Dendritic cell treated with granulocyte-macrophage colony-stimulating factor and Interleukin-4, amounts not matched to agents 40 ng/mL and 50 ng/mL, for 4 days (primary cell): Measurements from ENCODE around the gene SLC4A1.
"Not testable (repeated sequence)": the region's sequence is repeated elsewhere in the genome, so short reads cannot be mapped to it uniquely, and the experiment has no call there.

Experiments used
- H3K27ac Mint-ChIP-seq: one replicate; pipeline ENCODE4 v1.8.0; 2022; ENCODE audit warnings: mild to moderate bottlenecking, mixed read lengths
- H3K27me3 Mint-ChIP-seq: one replicate; pipeline ENCODE4 v1.8.0; 2022; ENCODE audit warnings: mild to moderate bottlenecking, mixed read lengths
- H3K36me3 Mint-ChIP-seq: one replicate; pipeline ENCODE4 v1.8.0; 2022; ENCODE audit warnings: low read depth, mixed read lengths
- H3K4me1 Mint-ChIP-seq: one replicate; pipeline ENCODE4 v1.8.0; 2022; ENCODE audit warnings: low read depth, mixed read lengths
- H3K4me3 Mint-ChIP-seq: one replicate; pipeline ENCODE4 v1.8.0; 2022; ENCODE audit warnings: mild to moderate bottlenecking, moderate library complexity, mixed read lengths
- H3K9me3 Mint-ChIP-seq: one replicate; pipeline ENCODE4 v1.8.0; 2022; ENCODE audit warnings: mixed read lengths
- intact Hi-C: fragments of 100-400 bp; cut with micrococcal nuclease; formaldehyde crosslinking; loops from one replicate; pipeline ENCODE4 v1.15.0; 2022

SLC4A1 gene

GRCh38 chr17:44257815-44258760, 9.8 kb downstream of the SLC4A1 start:
- Mint-ChIP-seq H3K27ac (no peak overlapping the region), H3K27me3 (peaks cover 19% of the 10 kb centered on the region), H3K4me3 (no peak overlapping the region), H3K9me3 (no peaks in the 10 kb centered on the region), H3K4me1 (no peaks in the 10 kb centered on the region), H3K36me3 (no peaks in the 10 kb centered on the region)
- intact Hi-C loops = no loop called here

- Mint-ChIP-seq H3K4me1 (no peaks in the 10 kb centered on the region), H3K9me3 (no peaks in the 10 kb centered on the region), H3K27ac (no peak overlapping the region), H3K36me3 (no peaks in the 10 kb centered on the region), H3K27me3 (peaks cover 18% of the 10 kb centered on the region), H3K4me3 (no peak overlapping the region)
- intact Hi-C loops = no loop called here
These were observed 11.3 kb downstream of the SLC4A1 start for GRCh38 chr17:44256671-44257070.

- no peaks in the 10 kb centered on the region for H3K9me3 Mint-ChIP-seq
These were observed 12.0 kb downstream of the SLC4A1 start for GRCh38 chr17:44255915-44256314.

GRCh38 chr17:44254361-44255095, 13.4 kb downstream of the SLC4A1 start:
- Mint-ChIP-seq H3K27me3 (peaks cover 18% of the 10 kb centered on the region), H3K36me3 (no peaks in the 10 kb centered on the region), H3K4me1 (no peaks in the 10 kb centered on the region), H3K4me3 (no peak overlapping the region), H3K9me3 (no peaks in the 10 kb centered on the region), H3K27ac (no peak overlapping the region)
- intact Hi-C loops = no loop called here

More at GRCh38 chr17:44255915-44256314, 12.0 kb downstream of the SLC4A1 start:
- Mint-ChIP-seq H3K4me1 (no peaks in the 10 kb centered on the region), H3K4me3 (no peak overlapping the region), H3K27ac (no peak overlapping the region), H3K36me3 (no peaks in the 10 kb centered on the region), H3K27me3 (peaks cover 18% of the 10 kb centered on the region)
- intact Hi-C loops = no loop called here

- peaks cover 16% of the 10 kb centered on the region for H3K27me3 Mint-ChIP-seq
- H3K4me3 Mint-ChIP-seq = no peak overlapping the region
- no peaks in the 10 kb centered on the region for H3K36me3 Mint-ChIP-seq
- intact Hi-C loops = no loop called here
- peaks cover 10% of the 10 kb centered on the region for H3K4me1 Mint-ChIP-seq
- no peak overlapping the region for H3K27ac Mint-ChIP-seq
- H3K9me3 Mint-ChIP-seq = no peaks in the 10 kb centered on the region
These were observed 14.9 kb downstream of the SLC4A1 start for GRCh38 chr17:44253006-44253405.

- H3K36me3 Mint-ChIP-seq = no peaks in the 10 kb centered on the region
- peaks cover 11% of the 10 kb centered on the region for H3K27me3 Mint-ChIP-seq
- no peaks in the 10 kb centered on the region for H3K9me3 Mint-ChIP-seq
- no peak overlapping the region for H3K27ac Mint-ChIP-seq
- H3K4me1 Mint-ChIP-seq = peaks cover 21% of the 10 kb centered on the region
- no peak overlapping the region for H3K4me3 Mint-ChIP-seq
- intact Hi-C loops = no loop called here
These were observed 16.9 kb downstream of the SLC4A1 start for GRCh38 chr17:44251062-44251461.

DNA sequence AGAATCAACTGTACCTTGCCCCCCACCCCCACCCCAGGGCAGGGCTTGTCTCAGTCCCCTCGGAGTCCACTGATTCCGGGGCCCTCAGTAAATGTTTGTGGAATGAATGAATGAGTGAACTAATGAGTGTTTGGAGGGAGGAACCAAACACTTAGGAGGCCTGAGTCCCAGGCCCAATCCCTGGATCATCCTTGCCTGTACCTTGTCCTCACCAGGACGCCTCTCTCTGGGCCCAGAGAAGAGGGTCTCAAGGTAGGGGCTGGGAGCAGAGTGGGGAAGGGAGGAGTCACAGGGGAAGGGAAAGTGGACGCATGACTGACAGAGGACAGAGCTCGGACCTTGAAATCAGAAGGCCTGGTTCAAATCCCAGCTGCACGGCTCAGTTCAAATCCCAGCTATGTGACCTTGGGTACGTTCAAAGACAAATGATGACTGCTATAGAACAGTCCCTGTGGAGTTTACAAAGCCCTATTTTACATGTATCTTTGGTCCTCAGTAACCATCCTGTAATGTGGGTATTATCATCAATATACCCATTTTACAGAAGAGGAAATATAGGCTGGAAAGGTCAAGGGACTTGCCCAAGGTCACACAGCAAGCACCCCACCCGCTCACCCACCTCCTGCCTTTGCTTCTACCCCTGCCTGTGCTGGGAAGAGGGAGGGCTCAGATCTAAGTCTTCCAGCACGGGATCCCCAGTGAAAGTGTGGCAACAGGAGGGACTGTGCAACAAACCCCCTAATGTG, 18.3 kb downstream of the SLC4A1 start:
- H3K4me3 Mint-ChIP-seq = no peak overlapping the region
- H3K9me3 Mint-ChIP-seq = no peaks in the 10 kb centered on the region
- H3K27ac Mint-ChIP-seq = no peak overlapping the region
- peaks cover 5% of the 10 kb centered on the region for H3K27me3 Mint-ChIP-seq
- intact Hi-C loops = no loop called here
- no peaks in the 10 kb centered on the region for H3K36me3 Mint-ChIP-seq
- H3K4me1 Mint-ChIP-seq = peaks cover 33% of the 10 kb centered on the region

DNA sequence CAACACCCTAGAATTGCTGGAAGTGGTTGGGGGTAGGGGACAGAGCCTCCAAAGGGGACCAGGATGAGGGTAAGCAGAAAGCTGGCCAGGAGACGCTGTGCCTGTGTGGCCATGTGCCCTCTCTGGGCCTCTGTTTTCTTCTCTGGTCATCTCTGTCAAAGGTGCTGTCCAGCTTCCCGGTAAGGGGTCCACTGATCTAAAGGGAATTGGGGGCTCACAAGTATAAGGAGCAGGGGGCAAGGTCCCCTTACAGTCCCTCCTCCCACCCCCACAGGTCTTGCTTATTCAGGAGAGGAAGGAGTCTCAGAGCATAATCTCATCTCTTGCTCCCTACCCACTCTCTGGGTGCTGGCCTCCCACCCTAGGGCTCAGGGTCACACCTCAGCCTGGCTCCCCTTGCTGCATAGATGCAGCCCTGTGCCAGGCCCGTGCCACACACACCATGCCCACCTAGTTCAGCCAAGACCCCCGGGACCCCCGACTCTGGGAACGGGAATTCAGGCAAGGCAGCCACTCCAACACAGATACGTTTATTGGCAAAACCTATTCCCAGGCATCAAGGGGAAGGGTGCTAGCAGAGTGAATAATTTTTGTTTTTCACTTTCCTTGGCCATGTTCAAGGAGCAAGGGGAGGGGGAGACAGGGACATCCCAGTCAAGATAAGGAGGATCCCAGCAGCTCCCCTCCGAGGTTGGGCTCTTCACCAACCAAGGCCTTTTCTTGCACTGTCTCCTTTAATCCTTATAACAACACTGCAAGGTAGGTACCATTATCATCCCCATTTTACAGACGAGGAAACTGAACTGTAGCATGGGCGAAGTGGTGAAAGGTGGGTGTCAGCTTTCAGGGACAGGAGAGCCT, 19.8 kb downstream of the SLC4A1 start:
- Mint-ChIP-seq H3K4me1 (peaks cover 35% of the 10 kb centered on the region), H3K27ac (no peak overlapping the region), H3K27me3 (peaks cover 3% of the 10 kb centered on the region), H3K36me3 (no peaks in the 10 kb centered on the region), H3K4me3 (no peak overlapping the region), H3K9me3 (no peaks in the 10 kb centered on the region)
- intact Hi-C loops = no loop called here

DNA sequence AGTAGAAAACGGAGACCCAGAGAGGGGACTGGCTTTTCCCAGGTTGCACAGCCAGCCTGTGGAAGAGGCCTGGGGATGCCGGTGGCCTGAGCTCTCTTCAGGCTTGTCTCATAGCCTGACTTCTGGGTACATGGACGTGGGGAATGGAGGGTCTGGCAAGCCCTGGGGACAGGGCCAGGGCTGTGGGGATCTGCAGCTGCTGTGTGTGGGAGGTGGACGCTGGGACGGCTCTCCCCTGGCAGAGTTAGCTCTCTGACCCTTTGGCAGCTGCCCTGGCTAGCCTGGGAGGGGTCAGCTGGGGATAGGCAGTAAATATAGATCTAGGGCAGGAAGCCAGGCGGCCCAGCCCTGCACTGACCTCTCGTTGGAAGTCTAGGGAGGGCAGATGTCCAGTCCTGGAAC, 20.5 kb downstream of the SLC4A1 start:
- Mint-ChIP-seq H3K4me3 (no peak overlapping the region), H3K36me3 (no peaks in the 10 kb centered on the region), H3K27ac (no peak overlapping the region), H3K27me3 (peaks cover 4% of the 10 kb centered on the region), H3K9me3 (no peaks in the 10 kb centered on the region), H3K4me1 (peaks cover 41% of the 10 kb centered on the region)
- intact Hi-C loops = no loop called here

GRCh38 chr17:44241106-44241624, 26.8 kb downstream of the SLC4A1 start:
- H3K4me3 Mint-ChIP-seq = no peak overlapping the region
- H3K27me3 Mint-ChIP-seq = peaks cover 10% of the 10 kb centered on the region
- H3K27ac Mint-ChIP-seq = peak overlapping the region; percentile 39
- peaks cover 22% of the 10 kb centered on the region for H3K4me1 Mint-ChIP-seq
- intact Hi-C loops = no loop called here
- no peaks in the 10 kb centered on the region for H3K36me3 Mint-ChIP-seq
- no peaks in the 10 kb centered on the region for H3K9me3 Mint-ChIP-seq

DNA sequence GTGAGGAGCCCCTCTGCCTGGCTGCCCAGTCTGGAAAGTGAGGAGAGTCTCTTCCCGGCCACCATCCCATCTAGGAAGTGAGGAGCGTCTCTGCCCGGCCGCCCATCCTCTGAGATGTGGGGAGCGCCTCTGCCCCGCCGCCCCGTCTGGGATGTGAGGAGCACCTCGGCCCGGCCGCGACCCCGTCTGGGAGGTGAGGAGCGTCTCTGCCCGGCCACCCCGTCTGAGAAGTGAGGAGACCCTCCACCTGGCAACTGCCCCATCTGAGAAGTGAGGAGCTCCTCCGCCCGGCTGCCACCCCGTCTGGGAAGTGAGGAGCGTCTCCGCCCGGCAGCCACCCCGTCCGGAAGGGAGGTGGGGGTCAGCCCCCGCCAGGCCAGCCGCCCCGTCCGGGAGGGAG, 30.0 kb downstream of the SLC4A1 start:
- H3K9me3 Mint-ChIP-seq, H3K36me3 Mint-ChIP-seq, intact Hi-C loops, H3K4me1 Mint-ChIP-seq, H3K4me3 Mint-ChIP-seq: not testable (repeated sequence)
- Mint-ChIP-seq H3K27me3 (peaks cover 15% of the 10 kb centered on the region), H3K27ac (peak overlapping the region; percentile 43)

- no peak overlapping the region for H3K4me3 Mint-ChIP-seq
- peaks cover 14% of the 10 kb centered on the region for H3K27me3 Mint-ChIP-seq
- H3K36me3 Mint-ChIP-seq = no peaks in the 10 kb centered on the region
- intact Hi-C loops = no loop called here
- H3K4me1 Mint-ChIP-seq = no peaks in the 10 kb centered on the region
- H3K27ac Mint-ChIP-seq = no peak overlapping the region
- H3K9me3 Mint-ChIP-seq = no peaks in the 10 kb centered on the region
These were observed 31.4 kb downstream of the SLC4A1 start for GRCh38 chr17:44236444-44236991.

DNA sequence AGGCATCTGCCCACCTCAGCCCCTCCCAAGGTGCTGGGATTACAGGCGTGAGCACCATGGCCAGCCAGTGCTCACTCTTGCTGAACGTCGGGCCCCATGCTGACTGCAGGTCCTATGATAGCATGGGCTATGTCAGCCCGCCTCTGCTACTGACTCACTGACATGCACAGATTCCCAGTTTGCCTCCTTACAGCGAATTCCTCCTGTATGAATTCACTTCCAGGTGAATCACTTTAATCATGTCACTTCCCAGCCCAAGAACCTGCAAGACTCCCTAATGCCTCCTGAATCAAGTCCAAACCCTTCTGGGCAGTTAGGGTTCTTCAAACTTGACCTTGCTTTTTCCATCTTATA, 32.4 kb downstream of the SLC4A1 start:
- Mint-ChIP-seq H3K4me1 (no peaks in the 10 kb centered on the region), H3K9me3 (no peaks in the 10 kb centered on the region), H3K27me3 (peaks cover 15% of the 10 kb centered on the region), H3K27ac (no peak overlapping the region), H3K4me3 (no peak overlapping the region), H3K36me3 (no peaks in the 10 kb centered on the region)
- intact Hi-C loops = no loop called here
